ENCODE data around the gene TEX11. TPM values are rescaled to one million over a fixed set of nuclear protein-coding genes. Genes with fewer than 3 reads are reported as not detected.
"Not testable (repeated sequence)": the region's sequence is repeated elsewhere in the genome, so short reads cannot be mapped to it uniquely, and the experiment has no call there.

The TEX11 gene
- total RNA-seq = not detected in 2 replicates

- DNase-seq = no peak
These were observed at the start of gene TEX11 for GRCh38 chrX:70908541-70908940. Gene TEX11, minus strand, starts transcription at chrX:70908711. Its CDS starts 922 bp downstream, at chrX:70907789.

GRCh38 chrX:70954871-70955270 is 46.4 kb upstream of the TEX11 start:
- no peak for DNase-seq

- no peak for DNase-seq
These were observed 15.9 kb upstream of the TEX11 start for GRCh38 chrX:70924294-70924911.

GRCh38 chrX:70922774-70923473 is 14.4 kb upstream of the TEX11 start:
- DNase-seq = no peak

DNA sequence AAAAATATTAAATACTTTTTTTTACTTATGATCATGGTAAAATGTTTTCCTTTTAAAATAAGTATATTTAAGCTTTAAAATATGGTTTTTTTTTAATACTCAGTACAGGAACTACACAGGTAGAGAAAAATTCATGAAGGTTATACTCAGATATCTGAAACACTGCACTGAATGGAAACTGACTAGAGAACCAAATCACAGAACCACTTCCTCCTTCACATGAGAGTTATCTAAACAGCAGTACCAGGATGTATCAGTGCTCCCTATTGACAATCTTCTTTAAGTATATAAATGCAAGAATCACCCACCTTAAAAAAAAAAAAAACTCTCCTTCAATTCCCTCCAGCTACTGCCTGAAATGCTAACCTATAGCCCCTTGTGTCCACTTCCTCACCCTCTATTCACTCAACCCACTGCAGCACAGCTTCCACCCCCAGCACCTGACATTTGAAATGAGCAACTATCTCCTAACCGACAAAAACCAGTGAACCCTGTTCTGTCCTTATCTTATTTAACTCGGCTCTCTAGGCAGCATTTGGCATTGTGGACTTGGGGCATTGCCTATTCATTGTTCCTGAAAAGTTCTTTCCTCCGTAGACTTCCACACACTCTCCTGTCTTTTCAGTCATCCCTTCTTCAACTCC is 13.3 kb upstream of the TEX11 start:
- DNase-seq = no peak

- no peak for DNase-seq
These were observed 8.2 kb upstream of the TEX11 start for GRCh38 chrX:70916754-70917153.

DNA sequence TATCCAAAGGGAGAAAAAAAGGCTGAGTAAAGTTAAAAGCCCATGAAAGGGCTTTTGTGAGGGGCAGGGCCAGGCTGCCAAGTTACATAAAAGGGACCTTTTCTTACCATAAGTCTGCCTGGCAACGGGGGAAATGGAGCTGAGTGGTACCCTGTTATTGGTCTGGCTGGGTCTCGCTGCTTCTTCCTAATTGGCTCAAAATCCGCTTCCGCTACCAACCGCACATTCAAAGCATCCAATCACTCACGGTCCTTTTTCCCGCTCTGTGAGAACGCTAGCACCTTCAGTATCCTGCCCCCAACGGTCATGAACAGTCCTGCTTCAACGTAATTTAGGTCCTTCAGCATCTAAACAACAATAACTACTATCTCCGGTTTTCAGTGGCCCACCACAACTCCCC is 611 bp downstream of the TEX11 start:
- no peak for DNase-seq

DNA sequence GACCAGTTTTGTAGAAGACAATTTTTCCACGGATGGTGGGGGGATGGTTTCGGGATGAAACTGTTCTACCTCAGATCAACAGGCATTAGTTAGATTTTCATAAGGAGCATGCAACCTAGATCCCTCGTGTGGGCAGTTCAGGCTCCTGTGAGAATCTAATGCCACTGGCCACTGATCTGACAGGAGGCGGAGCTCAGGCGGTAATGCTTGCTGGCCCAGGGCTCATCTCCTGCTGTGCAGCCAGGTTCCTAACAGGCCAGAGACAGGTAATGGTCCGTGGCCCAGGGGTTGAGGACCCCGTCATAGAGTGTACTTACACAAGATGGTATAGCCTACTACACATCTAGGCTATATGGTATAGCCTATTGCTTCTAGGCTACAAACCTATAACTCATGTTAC is 7.0 kb downstream of the TEX11 start:
- no peak for DNase-seq

- DNase-seq = not testable (repeated sequence)
These were observed 18.1 kb downstream of the TEX11 start for GRCh38 chrX:70890441-70890840.

DNA sequence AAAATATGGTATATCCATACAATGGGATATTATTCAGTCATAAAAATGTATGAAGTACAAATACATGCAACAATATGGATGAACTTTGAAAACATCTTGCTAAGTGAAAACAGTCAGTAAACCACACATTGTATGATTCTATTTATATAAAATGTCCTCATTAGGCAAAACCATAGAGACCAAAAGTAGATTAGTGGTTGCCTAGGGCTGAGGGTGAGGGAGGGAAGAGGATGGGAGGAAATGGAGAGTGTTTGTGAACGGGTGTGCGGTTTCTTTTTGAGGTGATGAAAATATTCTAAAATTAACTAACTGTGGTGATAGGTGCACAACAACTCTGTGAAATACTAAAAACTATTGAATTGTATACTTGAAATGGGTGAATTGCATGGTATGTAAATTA is 29.6 kb downstream of the TEX11 start:
- no peak for DNase-seq

GRCh38 chrX:70852294-70852693 is 56.2 kb downstream of the TEX11 start:
- no peak for DNase-seq

DNA sequence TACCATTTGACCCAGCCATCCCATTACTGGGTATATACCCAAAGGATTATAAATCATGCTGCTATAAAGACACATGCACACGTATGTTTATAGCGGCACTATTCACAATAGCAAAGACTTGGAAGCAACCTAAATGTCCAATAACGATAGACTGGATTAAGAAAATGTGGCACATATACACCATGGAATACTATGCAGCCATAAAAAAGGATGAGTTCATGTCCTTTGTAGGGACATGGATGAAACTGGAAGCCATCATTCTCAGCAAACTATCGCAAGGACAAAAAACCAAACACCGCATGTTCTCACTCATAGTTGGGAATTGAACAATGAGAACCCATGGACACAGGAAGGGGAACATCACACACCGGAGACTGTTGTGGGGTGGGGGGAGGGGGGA is 64.4 kb downstream of the TEX11 start:
- DNase-seq = not testable (repeated sequence)

- not testable (repeated sequence) for DNase-seq
These were observed 64.9 kb downstream of the TEX11 start for GRCh38 chrX:70843620-70844019.

DNA sequence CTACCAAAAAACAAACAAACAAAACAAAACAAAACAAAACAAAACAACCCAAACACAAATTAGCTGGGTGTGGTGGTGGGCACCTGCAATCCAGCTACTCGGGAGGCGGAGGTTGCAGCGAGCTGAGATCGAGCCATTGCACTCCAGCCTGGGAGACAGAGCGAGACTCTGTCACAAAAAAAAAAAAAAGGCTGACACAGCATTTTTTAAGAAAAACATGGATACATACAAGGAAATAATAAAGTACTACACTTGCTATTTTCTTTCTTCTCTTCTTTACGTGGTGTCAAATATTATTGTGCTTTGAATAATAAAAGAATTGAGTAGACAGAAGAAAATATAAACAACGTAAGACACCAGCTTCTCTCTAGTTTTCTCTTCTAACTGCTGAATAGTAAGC is 73.9 kb downstream of the TEX11 start:
- no peak for DNase-seq

- no peak for DNase-seq
These were observed 81.8 kb downstream of the TEX11 start for GRCh38 chrX:70826715-70827114.

- no peak for DNase-seq
These were observed 83.1 kb downstream of the TEX11 start for GRCh38 chrX:70825366-70825765.

DNA sequence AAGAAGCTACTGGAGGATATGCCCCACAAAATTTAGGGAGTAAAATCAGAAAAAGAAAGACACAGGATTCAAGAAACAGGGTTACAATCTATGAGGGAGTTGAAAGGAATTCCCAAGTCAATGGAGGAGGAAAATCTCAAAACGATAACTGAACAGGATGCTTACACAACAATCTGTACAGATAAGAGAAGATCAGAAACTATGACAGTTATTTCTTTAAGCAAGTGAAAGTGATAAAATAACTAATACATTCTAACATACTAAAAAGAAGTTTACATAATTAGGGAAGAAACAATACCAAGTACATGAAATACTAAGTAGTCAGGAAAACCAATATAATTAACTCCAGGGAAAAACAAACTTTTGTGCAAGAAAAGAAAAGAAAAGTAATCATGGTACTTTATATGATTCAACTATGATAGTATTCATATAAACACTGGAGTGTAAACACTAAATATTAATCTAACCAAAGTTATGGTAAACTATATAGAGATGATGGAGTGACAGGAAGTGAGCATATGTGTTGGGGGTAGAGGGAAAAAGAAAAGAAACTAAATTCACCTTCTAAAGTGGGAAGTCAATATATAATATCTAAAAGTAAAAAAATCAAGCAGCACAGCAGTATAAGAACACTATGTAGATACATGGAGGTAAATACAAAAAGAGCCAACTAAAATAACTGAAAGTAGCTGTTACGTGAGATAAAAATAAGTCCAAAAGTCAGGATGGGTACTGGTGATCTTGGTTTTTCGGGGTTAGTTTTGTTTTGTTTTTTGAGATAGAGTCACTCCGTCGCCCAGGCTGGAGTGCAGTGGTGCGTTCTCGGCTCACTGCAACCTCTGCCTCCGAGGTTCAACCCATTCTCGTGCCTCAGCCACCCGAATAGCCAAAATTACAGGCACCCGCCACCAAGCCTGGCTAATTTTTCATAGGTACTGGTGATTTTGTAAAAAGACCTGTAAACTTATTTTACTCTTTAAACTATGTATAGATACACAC is 99.3 kb downstream of the TEX11 start:
- no peak for DNase-seq

DNA sequence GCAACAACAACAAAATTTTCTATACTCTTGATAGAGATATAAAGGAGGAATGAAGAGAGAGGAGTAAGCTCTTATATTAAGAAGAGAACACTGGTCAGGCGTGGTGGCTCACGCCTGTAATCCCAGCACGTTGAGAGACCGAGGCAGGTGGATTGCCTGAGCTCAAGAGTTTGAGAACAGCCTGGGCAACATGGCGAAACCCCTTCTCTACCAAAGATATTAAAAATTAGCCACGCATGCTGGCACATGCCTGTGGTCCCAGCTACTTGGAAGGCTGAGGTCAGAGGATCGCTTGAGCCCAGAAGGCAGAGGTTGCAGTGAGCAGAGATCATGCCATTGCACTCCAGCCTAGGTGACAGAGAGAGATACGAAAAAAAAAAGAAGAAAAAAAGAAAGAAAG is 102.4 kb downstream of the TEX11 start:
- DNase-seq = no peak

GRCh38 chrX:70796742-70797141 is 111.8 kb downstream of the TEX11 start:
- DNase-seq = not testable (repeated sequence)

- no peak for DNase-seq
These were observed 134.3 kb downstream of the TEX11 start for GRCh38 chrX:70774223-70774622.

GRCh38 chrX:70769659-70770227 is 138.8 kb downstream of the TEX11 start:
- DNase-seq = peak; percentile 9

GRCh38 chrX:70762285-70762684 is 146.2 kb downstream of the TEX11 start:
- DNase-seq = peak; percentile 0
